Body of pancreas (tissue), 4 donors: ENCODE results near the gene DLG2.

ENCODE experiments used
- POLR2A ChIP-seq, 3 donors: fragments of 450-650 bp; IDR thresholded peaks; one replicate each; pipeline ENCODE4 v1.6.1; 2016; ENCODE audit warnings: antibody characterized with exemption in 3 of 3, mild to moderate bottlenecking in 2 of 3
- TF ChIP-seq, protein P1 (sequence below), 7 experiments: fragments of 450-650 bp in 4 of 7; fragments of 200-600 bp in 3 of 7; sonication (generic) in 3 of 7; IDR thresholded peaks; one replicate each; pipeline ENCODE4 v1.5.1; 2016 to 2019; ENCODE audit warnings: antibody characterized with exemption in 7 of 7

DNA sequence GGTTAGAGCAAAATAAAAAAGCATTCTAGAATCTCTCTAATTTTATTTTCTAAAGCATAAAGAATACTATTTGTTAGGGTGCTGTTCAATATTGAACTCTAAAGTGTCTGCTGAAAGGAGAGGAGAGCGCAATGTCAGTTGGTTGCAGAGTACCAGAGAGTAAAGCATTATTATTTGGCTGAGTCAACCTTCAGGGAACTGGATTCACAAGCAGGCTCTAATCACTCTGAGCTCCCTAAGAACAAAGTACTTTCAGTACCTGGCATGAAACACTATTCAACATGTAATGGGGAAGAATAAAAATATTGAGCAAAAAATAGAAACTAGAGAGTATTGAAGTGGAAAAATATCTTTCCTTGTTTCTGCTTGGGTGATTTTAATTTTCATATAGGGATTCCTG, 1380.0 kb downstream of the DLG2 start:
- no peak for TF ChIP-seq POLR2A (IDR thresholded peaks at IDR 0.05)
- TF ChIP-seq, protein P1, sequence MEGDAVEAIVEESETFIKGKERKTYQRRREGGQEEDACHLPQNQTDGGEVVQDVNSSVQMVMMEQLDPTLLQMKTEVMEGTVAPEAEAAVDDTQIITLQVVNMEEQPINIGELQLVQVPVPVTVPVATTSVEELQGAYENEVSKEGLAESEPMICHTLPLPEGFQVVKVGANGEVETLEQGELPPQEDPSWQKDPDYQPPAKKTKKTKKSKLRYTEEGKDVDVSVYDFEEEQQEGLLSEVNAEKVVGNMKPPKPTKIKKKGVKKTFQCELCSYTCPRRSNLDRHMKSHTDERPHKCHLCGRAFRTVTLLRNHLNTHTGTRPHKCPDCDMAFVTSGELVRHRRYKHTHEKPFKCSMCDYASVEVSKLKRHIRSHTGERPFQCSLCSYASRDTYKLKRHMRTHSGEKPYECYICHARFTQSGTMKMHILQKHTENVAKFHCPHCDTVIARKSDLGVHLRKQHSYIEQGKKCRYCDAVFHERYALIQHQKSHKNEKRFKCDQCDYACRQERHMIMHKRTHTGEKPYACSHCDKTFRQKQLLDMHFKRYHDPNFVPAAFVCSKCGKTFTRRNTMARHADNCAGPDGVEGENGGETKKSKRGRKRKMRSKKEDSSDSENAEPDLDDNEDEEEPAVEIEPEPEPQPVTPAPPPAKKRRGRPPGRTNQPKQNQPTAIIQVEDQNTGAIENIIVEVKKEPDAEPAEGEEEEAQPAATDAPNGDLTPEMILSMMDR (IDR thresholded peaks at IDR 0.05): no peak
